GM23248 (cell line): ENCODE results near the gene TMEM247.

Experiments
- EZH2 ChIP-seq: fragments of 200-600 bp; sonication (generic); IDR thresholded peaks from 2 replicates; pipeline ENCODE4 v1.6.1; 2018; ENCODE audit warnings: antibody characterized with exemption, mild to moderate bottlenecking; ENCODE audit not compliant: insufficient read depth, poor library complexity, severe bottlenecking
- EZH2phosphoT487 ChIP-seq: fragments of 200-600 bp; sonication (generic); IDR thresholded peaks from 2 replicates; pipeline ENCODE4 v1.6.1; 2018; ENCODE audit warnings: antibody characterized with exemption, moderate library complexity, mild to moderate bottlenecking, low read depth; ENCODE audit not compliant: insufficient read depth

GRCh38 chr2:46430992-46431391, 48.4 kb upstream of the TMEM247 start:
- no peak for TF ChIP-seq EZH2phosphoT487
- no peak for TF ChIP-seq EZH2
